DND-41 (cell line): ENCODE measurements around the gene PUS7L.
A peak's percentile ranks its signal among the peaks of the same experiment; 100 is the strongest.

Experiments used
- ATAC-seq: fragments of 200-7000 bp; cut with Tn5 transposase; 3 replicates; pipeline ENCODE4 v1.9.1; 2021; ENCODE audit warnings: low read depth; ENCODE audit not compliant: insufficient read depth
- DNase-seq: peaks from one replicate; pipeline ENCODE4 v3.0.0-alpha.2; 2020
- H2AFZ ChIP-seq: 2 replicates; pipeline ENCODE4 v1.6.0; 2012; ENCODE audit warnings: low read depth, low read length
- H3K27ac ChIP-seq: 2 replicates; pipeline ENCODE4 v1.5.1; 2012; ENCODE audit warnings: low read length, inconsistent platforms
- H3K27me3 ChIP-seq: fragments of 200-600 bp; sonication (generic); 2 replicates; pipeline ENCODE4 v1.6.0; 2012; ENCODE audit warnings: low read length, mild to moderate bottlenecking, inconsistent platforms; ENCODE audit not compliant: insufficient read depth, poor library complexity
- H3K36me3 ChIP-seq: 2 replicates; pipeline ENCODE4 v1.5.1; 2012; ENCODE audit warnings: low read length, inconsistent platforms; ENCODE audit not compliant: insufficient read depth
- H3K4me1 ChIP-seq: 2 replicates; pipeline ENCODE4 v1.5.1; 2012; ENCODE audit warnings: mild to moderate bottlenecking, low read length; ENCODE audit not compliant: insufficient read depth
- H3K4me2 ChIP-seq: 2 replicates; pipeline ENCODE4 v1.6.0; 2012; ENCODE audit warnings: mild to moderate bottlenecking, moderate library complexity, low read length, inconsistent platforms; ENCODE audit not compliant: insufficient read depth
- H3K4me3 ChIP-seq, 2 experiments: fragments of 200-600 bp in 1 of 2; shearing (Covaris generic) in 1 of 2; 2 replicates each; pipeline ENCODE4 v1.5.1; 2012 to 2016; ENCODE audit warnings: inconsistent platforms in 2 of 2, low read length in 2 of 2, mild to moderate bottlenecking in 2 of 2, low read depth in 1 of 2, moderate library complexity in 1 of 2
- H3K79me2 ChIP-seq: 2 replicates; pipeline ENCODE4 v1.6.0; 2012; ENCODE audit warnings: low read length, inconsistent platforms; ENCODE audit not compliant: insufficient read depth
- H3K9ac ChIP-seq: 2 replicates; pipeline ENCODE4 v1.6.0; 2012; ENCODE audit warnings: low read depth, mild to moderate bottlenecking, inconsistent platforms, low read length, moderate library complexity
- H3K9me3 ChIP-seq: 2 replicates; pipeline ENCODE4 v1.5.1; 2012; ENCODE audit warnings: low read length, moderate library complexity, mild to moderate bottlenecking, inconsistent platforms; ENCODE audit not compliant: insufficient read depth, severe bottlenecking
- H4K20me1 ChIP-seq: 2 replicates; pipeline ENCODE4 v1.6.0; 2012; ENCODE audit warnings: low read length; ENCODE audit not compliant: insufficient read depth
- CTCF ChIP-seq: IDR thresholded peaks from 2 replicates; pipeline ENCODE4 v1.5.1; 2012; ENCODE audit warnings: borderline replicate concordance, low read length, moderate library complexity, mild to moderate bottlenecking; ENCODE audit not compliant: poor library complexity, severe bottlenecking; ENCODE audit errors: extremely low read depth
- EZH2 ChIP-seq: IDR thresholded peaks from 3 replicates; pipeline ENCODE4 v1.6.1; 2012; ENCODE audit warnings: borderline replicate concordance, low read depth, mild to moderate bottlenecking, moderate library complexity, low read length, inconsistent platforms; ENCODE audit not compliant: severe bottlenecking

The PUS7L gene

GRCh38 chr12:43728698-43729097 is 29.9 kb downstream of the PUS7L start:
- Histone ChIP-seq H3K27me3 (no peaks in the 10 kb centered on the region), H3K36me3 (peaks cover 21% of the 10 kb centered on the region), H3K27ac (no peak overlapping the region), H3K9me3 (no peaks in the 10 kb centered on the region), H3K4me2 (no peak overlapping the region), H3K79me2 (no peaks in the 10 kb centered on the region), H4K20me1 (no peaks in the 10 kb centered on the region), H3K9ac (no peak overlapping the region), H3K4me1 (no peaks in the 10 kb centered on the region), H2AFZ (no peak overlapping the region), H3K4me3 (no peak overlapping the region)
- TF ChIP-seq CTCF (no peak), EZH2 (no peak)
- ATAC-seq (no peak), DNase-seq (no peak)

- H3K4me1 ChIP-seq: no peaks in the 10 kb centered on the region
- TF ChIP-seq EZH2 (no peak), CTCF (peak; percentile 41)
- no peaks in the 10 kb centered on the region for H3K79me2 ChIP-seq
- H3K27me3 ChIP-seq: no peaks in the 10 kb centered on the region
- no peak overlapping the region for H3K4me2 ChIP-seq
- H3K27ac ChIP-seq: no peak overlapping the region
- H4K20me1 ChIP-seq: no peaks in the 10 kb centered on the region
- ATAC-seq: no peak
- H3K9me3 ChIP-seq: no peaks in the 10 kb centered on the region
- no peak overlapping the region for H3K4me3 ChIP-seq
- no peak overlapping the region for H3K9ac ChIP-seq
- no peak for DNase-seq
- peaks cover 19% of the 10 kb centered on the region; the same call in 1 of the 2 replicates for H3K36me3 ChIP-seq
- H2AFZ ChIP-seq: no peak overlapping the region
Observed at GRCh38 chr12:43728117-43728516, 30.5 kb downstream of the PUS7L start.

GRCh38 chr12:43723134-43723533 is 35.5 kb downstream of the PUS7L start:
- no peak for ATAC-seq
- no peak for DNase-seq
- no peaks in the 10 kb centered on the region for H3K4me1 ChIP-seq
- H3K4me3 ChIP-seq: no peak overlapping the region
- H2AFZ ChIP-seq: no peak overlapping the region
- no peaks in the 10 kb centered on the region for H3K9me3 ChIP-seq
- no peaks in the 10 kb centered on the region; the same call in 1 of the 2 replicates for H3K36me3 ChIP-seq
- no peak overlapping the region for H3K9ac ChIP-seq
- H3K79me2 ChIP-seq: no peaks in the 10 kb centered on the region
- H3K4me2 ChIP-seq: no peak overlapping the region
- no peak overlapping the region for H3K27ac ChIP-seq
- TF ChIP-seq CTCF: no peak
- H3K27me3 ChIP-seq: no peaks in the 10 kb centered on the region
- no peaks in the 10 kb centered on the region for H4K20me1 ChIP-seq

GRCh38 chr12:43722621-43723020 is 36.0 kb downstream of the PUS7L start:
- no peak for ATAC-seq

More at GRCh38 chr12:43722621-43723020, 36.0 kb downstream of the PUS7L start:
- H3K79me2 ChIP-seq: no peaks in the 10 kb centered on the region
- H3K4me2 ChIP-seq: no peak overlapping the region
- DNase-seq: no peak
- H3K9me3 ChIP-seq: no peaks in the 10 kb centered on the region
- H3K4me1 ChIP-seq: no peaks in the 10 kb centered on the region
- no peaks in the 10 kb centered on the region for H4K20me1 ChIP-seq
- TF ChIP-seq EZH2 (no peak), CTCF (no peak)
- no peak overlapping the region for H3K4me3 ChIP-seq
- no peaks in the 10 kb centered on the region; the same call in 1 of the 2 replicates for H3K36me3 ChIP-seq
- H3K27me3 ChIP-seq: no peaks in the 10 kb centered on the region
- no peak overlapping the region for H3K27ac ChIP-seq
- H3K9ac ChIP-seq: no peak overlapping the region
- no peak overlapping the region for H2AFZ ChIP-seq
